HG02973 (cell line): ENCODE results near the gene NPFFR1.

Experiments
- ATAC-seq: cut with Tn5 transposase; IDR thresholded peaks from one replicate; pipeline ENCODE4 v1.9.1; 2021; ENCODE audit warnings: moderate library complexity; ENCODE audit not compliant: unreplicated experiment

NPFFR1 gene

DNA sequence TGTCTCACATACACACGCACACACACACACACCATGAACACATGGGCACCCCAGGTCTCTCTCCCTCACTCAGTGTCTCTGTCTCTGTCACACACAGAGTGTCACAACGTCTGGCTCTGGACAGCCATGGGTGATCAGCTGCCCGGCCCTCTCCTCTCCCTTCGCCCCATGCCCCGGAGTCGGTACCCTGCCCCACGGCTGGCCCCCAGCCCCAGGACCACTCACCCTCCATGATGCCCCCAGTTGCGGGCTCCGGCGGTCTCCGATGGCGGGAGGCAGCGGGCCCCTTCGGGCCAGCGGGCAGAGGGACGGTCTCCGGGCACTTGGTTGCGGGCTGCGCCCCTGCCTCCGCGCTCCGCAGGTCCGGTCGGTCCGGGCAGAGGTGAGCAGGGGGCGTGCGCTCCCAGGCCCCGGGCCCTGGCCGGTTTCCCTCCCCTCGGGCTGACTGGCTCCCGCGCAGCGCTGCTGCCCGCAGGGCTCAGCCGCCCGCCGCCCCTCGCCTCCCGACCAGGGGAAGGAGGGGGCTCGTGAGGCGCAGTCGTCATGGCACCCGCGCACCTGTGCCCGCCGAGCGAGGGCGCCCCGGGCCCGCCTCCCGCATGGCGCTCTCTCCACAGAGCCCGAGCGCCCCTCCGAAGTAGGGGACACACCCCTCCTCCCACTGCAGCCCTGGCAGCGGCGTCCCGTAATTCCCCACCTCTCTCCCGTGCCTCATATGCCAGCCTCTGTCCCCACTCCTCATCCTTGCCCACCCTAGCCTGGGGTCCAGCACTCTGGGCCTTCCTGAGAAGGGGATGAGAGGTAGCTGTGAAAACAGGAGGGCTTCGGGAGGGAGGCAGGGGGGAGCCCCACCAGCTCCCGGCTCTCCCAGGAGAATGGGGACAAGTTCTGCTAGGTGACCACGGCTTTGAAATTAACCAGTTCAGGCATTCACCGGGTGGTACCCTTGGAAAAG, at the start of gene NPFFR1:
Gene NPFFR1, minus strand, starts transcription at position 560 of the 955 bp plus-strand sequence. Its CDS starts 328 bp downstream, at position 232.
- ATAC-seq: no peak

DNA sequence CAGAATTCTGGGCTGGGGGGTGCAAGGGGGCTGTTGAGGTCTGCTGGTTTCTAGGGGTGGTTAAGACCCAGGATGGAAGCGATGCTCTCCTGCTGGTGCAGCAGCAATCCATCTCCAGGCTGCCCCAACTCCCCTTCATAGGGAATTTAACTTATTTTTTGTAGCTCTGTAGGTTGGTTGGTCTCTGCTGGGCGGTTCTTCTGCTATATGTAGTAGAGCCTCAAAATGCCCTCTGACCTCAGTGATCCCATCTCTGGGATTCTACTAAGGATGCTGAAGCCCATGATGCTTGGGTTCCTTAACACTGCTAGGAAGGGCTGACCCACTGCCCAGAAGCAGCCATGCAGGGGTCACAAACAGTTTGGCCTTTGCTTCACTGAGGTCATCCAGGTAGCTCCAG, 49.5 kb upstream of the NPFFR1 start:
- ATAC-seq: no peak

DNA sequence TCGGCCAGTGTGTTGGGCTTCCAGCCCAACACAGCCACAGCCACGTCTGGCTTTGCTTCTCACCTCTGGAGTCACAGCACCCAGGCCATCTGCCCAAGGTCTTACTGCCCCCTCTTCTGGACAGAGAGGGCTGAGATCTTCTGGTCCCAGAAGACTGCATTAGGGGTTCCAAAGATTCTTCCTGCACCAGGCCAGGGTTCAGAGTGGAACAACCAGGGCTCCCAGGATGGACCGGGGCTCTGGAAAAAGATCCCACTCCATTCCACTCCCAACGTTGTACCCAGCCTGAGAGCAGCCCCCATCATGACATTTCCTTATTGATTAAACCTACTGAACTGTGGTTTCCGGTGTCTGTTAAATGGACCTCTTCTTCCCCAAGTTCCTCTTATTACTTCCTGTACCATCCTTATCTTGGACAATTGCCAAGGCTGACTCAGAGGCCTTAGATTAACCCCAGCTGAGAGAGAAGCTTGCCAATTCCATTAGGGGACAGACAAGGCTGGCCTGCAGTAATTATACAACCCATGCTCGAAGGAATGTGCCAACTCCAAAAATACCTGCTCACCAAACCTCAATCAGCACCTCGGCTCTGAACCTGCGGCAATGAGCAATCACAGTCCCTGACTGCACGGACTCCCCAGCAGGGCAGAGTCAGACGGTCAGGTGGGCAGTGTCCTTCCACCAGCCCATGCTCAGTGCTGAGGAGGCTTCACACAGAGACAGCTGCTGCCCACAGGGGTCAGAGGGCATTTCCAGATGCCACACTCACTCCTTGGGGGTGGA, 47.9 kb upstream of the NPFFR1 start:
- peak; percentile 71 for ATAC-seq

GRCh38 chr10:70331160-70331485, 47.3 kb upstream of the NPFFR1 start:
- ATAC-seq: no peak

- no peak for ATAC-seq
Observed at GRCh38 chr10:70330671-70331070, 46.9 kb upstream of the NPFFR1 start.

DNA sequence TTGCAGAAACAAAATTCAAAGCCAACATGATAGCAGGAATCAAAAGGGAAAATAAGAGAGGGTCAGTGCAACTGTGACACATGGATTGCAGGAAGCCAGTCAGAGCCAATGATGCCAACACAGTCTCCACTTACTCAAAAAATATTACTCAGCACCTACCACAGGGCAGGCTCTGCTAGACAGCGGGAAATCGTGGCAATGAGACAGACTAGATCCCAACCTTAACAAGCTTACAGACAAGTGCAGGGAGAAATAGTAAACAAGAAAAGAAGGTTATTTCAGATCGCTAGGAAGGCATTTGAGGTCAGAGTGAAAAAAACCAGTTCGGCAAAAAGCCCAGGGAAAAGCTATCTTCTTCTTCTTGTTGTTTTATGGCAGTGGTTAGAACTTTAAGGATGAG, 45.2 kb upstream of the NPFFR1 start:
- no peak for ATAC-seq

GRCh38 chr10:70328018-70328417, 44.2 kb upstream of the NPFFR1 start:
- ATAC-seq: no peak

- ATAC-seq: no peak
Observed at GRCh38 chr10:70324951-70325781, 41.4 kb upstream of the NPFFR1 start.

- peak; percentile 61 for ATAC-seq
Observed at GRCh38 chr10:70324339-70324861, 40.6 kb upstream of the NPFFR1 start.

DNA sequence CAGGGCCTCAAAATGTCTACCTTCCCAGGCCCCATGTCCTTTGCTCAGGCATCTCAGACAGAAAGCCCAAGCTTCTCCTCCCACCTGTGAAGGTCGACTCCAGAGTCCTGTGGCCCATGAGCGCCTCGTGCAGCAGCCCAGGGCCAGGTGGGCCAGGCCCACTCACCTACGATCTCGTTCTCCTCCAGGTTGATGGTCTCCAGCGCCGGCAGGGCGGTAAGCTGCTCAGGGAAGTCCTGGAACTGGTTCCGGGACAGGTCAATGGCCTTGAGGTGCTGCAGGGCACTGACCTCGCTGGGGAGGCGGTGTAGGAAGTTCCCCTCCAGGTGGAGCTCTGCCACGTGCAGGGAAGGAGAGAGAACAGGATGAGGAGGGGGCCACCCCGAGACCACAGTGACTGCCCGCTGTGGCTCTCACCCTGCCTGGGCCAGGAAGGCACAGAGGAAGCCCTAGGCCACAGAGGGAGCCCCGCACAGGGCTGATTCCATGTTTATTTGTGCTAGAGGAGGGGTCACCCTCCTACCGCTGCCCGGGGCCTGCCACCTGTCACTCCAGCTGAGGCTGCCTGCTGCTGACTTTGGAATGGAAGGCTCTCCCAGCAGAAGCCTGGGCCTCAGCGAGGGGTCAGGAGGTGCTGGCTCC, 40.0 kb upstream of the NPFFR1 start:
- no peak for ATAC-seq

DNA sequence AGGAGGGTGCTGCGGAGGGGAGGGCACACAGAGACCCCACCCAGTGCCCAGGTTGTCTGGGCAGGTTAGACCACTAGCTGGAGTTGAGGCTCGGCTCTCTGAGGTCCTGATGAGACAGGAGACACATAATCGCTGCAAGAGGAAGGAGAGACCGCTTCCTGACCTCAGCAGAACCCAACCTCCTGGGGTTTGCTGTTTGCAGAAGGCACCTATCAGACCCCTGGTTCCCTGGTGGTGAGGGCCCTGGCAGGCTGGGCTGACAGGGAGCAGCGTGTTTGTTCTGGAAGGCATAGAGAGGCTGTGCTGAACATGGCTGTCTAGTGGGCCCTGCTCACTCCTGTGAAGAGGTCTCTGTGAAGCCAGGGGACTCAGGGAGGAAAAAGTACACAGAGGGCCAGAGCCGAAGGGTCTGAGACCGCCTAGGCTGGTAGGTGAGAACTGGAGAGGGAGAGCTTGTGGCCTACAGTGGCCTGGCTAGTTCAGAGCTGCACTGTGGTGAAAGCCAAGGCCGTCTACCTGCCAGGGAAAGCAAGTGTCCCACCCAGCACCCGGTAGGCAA, 39.4 kb upstream of the NPFFR1 start:
- no peak for ATAC-seq

GRCh38 chr10:70321897-70322890, 38.4 kb upstream of the NPFFR1 start:
- no peak for ATAC-seq

GRCh38 chr10:70321233-70321632, 37.4 kb upstream of the NPFFR1 start:
- ATAC-seq: no peak

- ATAC-seq: no peak
Observed at GRCh38 chr10:70320751-70321150, 36.9 kb upstream of the NPFFR1 start.

DNA sequence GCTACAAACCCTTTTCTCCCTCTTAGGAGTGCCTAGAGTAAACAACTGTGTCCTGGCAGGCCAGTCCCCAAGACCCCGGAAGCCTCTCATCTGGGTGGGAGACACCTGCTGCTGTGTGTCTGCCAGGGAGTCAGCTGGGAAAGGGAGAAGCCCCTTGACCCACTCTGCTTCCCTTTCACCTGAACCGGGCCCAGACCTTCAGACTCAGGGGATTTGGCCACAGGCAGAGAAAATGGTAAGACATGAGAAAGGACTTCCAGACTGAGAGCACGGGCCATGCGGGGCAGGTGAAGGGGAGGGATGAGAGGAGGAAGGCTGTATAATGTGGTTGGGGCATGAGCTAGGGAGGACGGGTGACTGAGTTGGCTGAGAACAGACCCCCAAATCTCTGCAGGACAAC, 36.0 kb upstream of the NPFFR1 start:
- ATAC-seq: no peak

- no peak for ATAC-seq
Observed at GRCh38 chr10:70319183-70319582, 35.4 kb upstream of the NPFFR1 start.

- ATAC-seq: no peak
Observed at GRCh38 chr10:70317943-70318318, 34.1 kb upstream of the NPFFR1 start.

DNA sequence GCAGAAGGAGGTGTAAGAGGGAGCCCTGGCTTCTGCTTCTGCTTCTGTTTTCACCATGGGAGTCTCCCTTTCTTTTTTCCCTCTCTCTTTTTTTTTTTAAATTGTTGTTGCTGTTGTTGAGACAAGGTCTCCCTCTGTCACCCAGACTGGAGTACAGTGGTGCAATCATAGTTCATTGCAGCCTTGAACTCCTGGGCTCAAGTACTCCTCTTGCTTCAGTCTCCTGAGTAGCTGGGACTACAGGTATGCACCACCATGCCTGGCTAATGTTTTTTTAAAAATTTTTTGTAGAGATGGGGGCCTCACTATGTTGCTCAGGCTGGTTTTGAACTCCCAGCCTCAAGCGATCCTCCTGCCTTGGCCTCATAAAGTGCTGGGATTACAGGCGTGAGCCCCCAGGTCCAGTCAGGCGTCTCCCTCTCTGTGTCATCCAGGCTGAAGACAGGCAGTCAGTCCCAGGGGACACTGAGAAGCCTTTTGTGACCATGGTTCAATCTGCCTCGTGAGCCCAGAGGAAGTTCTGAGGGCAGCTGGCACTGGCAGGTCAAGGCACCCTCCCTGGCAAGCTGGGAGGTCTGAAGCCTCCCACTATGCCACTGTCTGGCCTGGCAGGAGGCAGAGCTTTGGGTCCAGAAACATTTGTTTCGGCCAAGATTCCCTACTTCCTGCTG, 33.6 kb upstream of the NPFFR1 start:
- no peak for ATAC-seq
